Neural cell (in vitro differentiated cells): Measurements from ENCODE around the gene TBC1D16.

Source experiments
- CTCF ChIP-seq: fragments of 450-650 bp; IDR thresholded peaks from 2 replicates; pipeline ENCODE4 v1.5.1; 2014; ENCODE audit warnings: antibody characterized with exemption, mild to moderate bottlenecking, moderate library complexity; ENCODE audit not compliant: poor library complexity, severe bottlenecking
- EP300 ChIP-seq: fragments of 450-650 bp; conservative IDR thresholded peaks from 2 replicates; pipeline ENCODE4 v1.6.1; 2014; ENCODE audit warnings: antibody characterized with exemption, mild to moderate bottlenecking, moderate library complexity; ENCODE audit not compliant: poor library complexity, severe bottlenecking
- EZH2 ChIP-seq: fragments of 200-600, 300-800 bp; shearing (Covaris generic), sonication (generic); IDR thresholded peaks from 2 replicates; pipeline ENCODE4 v1.6.1; 2014; ENCODE audit warnings: antibody characterized with exemption, low read length, borderline replicate concordance, mild to moderate bottlenecking; ENCODE audit not compliant: insufficient read depth, poor library complexity, severe bottlenecking
- MXI1 ChIP-seq: fragments of 450-650 bp; conservative IDR thresholded peaks from 2 replicates; pipeline ENCODE4 v1.6.1; 2014; ENCODE audit warnings: antibody characterized with exemption, mild to moderate bottlenecking; ENCODE audit not compliant: poor library complexity, severe bottlenecking
- POLR2AphosphoS5 ChIP-seq: IDR thresholded peaks from 2 replicates; pipeline ENCODE4 v1.6.1; 2012
- SMC3 ChIP-seq: fragments of 450-650 bp; conservative IDR thresholded peaks from 2 replicates; pipeline ENCODE4 v1.6.1; 2014; ENCODE audit warnings: antibody characterized with exemption, mild to moderate bottlenecking, moderate library complexity; ENCODE audit not compliant: poor library complexity
- TAF1 ChIP-seq: IDR thresholded peaks from 2 replicates; pipeline ENCODE4 v1.6.1; 2012; ENCODE audit warnings: low read depth

DNA sequence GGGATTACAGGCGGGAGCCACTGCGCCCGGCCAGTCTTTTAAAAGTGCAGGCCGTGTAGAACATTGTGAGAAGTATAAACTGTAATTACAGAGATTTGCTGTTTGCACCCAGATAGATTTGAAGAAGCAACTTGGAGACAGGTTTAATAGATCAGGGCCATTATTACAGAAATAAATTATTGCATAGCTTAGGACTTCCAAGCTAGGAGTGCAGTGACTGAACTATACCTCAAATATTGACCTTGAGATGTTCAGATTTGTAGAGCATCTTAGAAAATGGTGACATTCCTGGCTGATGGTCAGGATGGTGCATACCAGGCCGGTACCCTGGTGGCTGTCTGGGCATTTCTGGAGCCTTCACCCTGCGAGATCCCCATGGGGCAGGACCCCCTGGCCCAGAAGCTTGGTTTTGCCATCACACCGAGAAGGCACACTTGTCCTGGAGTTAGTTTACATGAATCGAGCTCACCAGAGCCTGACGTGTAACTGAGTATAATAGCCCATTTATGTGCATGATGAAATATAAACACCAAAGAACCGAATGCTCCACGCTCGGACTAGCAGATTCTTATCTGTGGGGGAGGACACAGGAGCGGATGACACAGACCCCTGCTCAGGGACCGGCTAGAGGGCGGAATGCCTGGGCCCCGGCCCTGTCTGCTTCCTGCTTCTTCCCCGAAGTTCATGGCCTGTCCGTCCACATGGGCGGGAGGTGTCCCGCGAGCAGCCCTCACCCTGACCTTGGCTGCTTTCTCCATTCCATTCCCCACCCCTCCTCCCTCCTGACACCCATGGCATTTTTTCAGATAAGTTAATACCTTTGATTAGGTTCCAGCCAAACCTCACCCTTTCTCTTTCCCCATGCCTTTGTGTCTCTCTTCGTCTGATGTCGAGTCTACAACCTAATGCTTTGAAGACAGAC, 32.9 kb upstream of the TBC1D16 start:
- TF ChIP-seq EZH2 (no peak), CTCF (no peak), SMC3 (no peak), POLR2AphosphoS5 (no peak), EP300 (no peak), TAF1 (no peak), MXI1 (no peak)
